Sigmoid colon (tissue), 4 donors: ENCODE data around the gene ABAT.

Experiments
- CTCF ChIP-seq, 4 experiments: fragments of 450-650 bp in 3 of 4; fragments of 200-600 bp in 1 of 4; IDR thresholded peaks; one replicate each; pipeline ENCODE4 v1.5.1; 2016 to 2019; ENCODE audit warnings: antibody characterized with exemption in 4 of 4, mild to moderate bottlenecking in 3 of 4, moderate library complexity in 2 of 4
- POLR2AphosphoS5 ChIP-seq, 4 donors: sonication (generic); formaldehyde crosslinking; IDR thresholded peaks; one replicate each; pipeline ENCODE4 v1.6.1; 2017; ENCODE audit warnings: antibody characterized with exemption in 4 of 4

- TF ChIP-seq CTCF (IDR thresholded peaks at IDR 0.05) (no peak), POLR2AphosphoS5 (IDR thresholded peaks at IDR 0.05) (no peak)
Observed at GRCh38 chr16:8656376-8656775, 18.0 kb upstream of the ABAT start.
